GM13976 (cell line): ENCODE results near the gene TMEM217.

Experiments used
- DNase-seq: peaks from one replicate; pipeline ENCODE4 v3.0.0; 2012; ENCODE audit warnings: low spot score
- in situ Hi-C: fragments of 300-500 bp; cut with MboI; formaldehyde crosslinking; loops from one replicate; pipeline ENCODE4 v1.12.0; 2022; ENCODE audit warnings: low sequenced_read_pairs, mixed read lengths, inconsistent platforms; ENCODE audit not compliant: unreplicated experiment
- TF ChIP-seq, protein P1 (sequence below): IDR thresholded peaks from 2 replicates; pipeline ENCODE4 v1.5.1; 2012; ENCODE audit warnings: borderline replicate concordance, mild to moderate bottlenecking; ENCODE audit not compliant: insufficient read depth; ENCODE audit errors: extremely low read depth, missing control alignments, control extremely low read depth

Gene TMEM217

DNA sequence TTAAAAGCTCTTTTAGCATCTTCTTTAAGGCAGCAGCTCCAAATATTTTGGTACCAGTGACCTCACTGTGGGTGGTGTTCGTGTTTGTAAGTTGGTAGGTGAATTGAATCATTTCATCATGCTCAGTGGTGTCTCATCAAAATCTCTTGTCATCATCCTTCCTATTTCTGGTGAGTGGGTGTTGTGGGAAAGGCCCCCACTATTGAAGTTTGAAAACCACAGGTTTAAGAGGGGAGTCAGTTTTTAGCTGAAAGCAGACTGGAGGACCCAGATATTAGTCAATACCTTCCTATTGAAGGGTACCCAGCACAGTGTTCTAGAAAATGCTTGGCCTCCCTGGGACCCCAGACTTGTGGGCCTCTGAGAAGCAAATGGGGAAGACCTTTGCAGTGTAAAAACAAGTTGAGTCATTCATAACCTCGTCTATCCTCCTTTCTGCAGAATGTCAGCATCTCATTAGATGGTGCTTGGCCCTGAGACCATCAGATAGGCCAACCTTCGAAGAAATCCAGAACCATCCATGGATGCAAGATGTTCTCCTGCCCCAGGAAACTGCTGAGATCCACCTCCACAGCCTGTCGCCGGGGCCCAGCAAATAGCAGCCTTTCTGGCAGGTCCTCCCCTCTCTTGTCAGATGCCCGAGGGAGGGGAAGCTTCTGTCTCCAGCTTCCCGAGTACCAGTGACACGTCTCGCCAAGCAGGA, 84.3 kb downstream of the TMEM217 start:
- DNase-seq: no peak
- TF ChIP-seq, protein P1, sequence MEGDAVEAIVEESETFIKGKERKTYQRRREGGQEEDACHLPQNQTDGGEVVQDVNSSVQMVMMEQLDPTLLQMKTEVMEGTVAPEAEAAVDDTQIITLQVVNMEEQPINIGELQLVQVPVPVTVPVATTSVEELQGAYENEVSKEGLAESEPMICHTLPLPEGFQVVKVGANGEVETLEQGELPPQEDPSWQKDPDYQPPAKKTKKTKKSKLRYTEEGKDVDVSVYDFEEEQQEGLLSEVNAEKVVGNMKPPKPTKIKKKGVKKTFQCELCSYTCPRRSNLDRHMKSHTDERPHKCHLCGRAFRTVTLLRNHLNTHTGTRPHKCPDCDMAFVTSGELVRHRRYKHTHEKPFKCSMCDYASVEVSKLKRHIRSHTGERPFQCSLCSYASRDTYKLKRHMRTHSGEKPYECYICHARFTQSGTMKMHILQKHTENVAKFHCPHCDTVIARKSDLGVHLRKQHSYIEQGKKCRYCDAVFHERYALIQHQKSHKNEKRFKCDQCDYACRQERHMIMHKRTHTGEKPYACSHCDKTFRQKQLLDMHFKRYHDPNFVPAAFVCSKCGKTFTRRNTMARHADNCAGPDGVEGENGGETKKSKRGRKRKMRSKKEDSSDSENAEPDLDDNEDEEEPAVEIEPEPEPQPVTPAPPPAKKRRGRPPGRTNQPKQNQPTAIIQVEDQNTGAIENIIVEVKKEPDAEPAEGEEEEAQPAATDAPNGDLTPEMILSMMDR: no peak
- in situ Hi-C loops: loop anchor here (5.0 kb wide), 1 partner anchor 121 kb away; no protein-coding TSS in a partner anchor

DNA sequence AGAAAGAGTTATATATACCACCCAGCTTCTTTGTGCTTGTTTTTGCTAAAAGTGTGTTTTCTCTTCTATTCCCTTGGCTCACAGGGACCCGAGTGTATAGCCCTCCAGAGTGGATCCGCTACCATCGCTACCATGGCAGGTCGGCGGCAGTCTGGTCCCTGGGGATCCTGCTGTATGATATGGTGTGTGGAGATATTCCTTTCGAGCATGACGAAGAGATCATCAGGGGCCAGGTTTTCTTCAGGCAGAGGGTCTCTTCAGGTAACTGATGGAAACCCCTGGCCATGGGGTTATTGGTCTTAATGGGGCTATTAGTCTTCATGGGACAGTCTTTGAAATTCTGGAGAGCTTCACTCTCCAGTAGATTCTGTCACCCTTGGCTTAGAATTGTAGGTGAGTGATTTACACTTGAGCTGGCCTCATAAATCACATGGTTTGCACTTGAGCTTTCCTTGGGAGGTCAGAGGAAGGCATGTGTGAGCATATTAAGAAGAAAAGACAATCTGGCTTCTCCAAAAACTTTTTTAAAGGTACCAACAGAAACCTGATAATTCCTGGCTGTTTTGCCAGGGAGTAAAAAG, 84.9 kb downstream of the TMEM217 start:
- DNase-seq: no peak
- TF ChIP-seq, protein P1: no peak
- in situ Hi-C loops: loop anchor here (5.0 kb wide), 1 partner anchor 121 kb away; no protein-coding TSS in a partner anchor

DNA sequence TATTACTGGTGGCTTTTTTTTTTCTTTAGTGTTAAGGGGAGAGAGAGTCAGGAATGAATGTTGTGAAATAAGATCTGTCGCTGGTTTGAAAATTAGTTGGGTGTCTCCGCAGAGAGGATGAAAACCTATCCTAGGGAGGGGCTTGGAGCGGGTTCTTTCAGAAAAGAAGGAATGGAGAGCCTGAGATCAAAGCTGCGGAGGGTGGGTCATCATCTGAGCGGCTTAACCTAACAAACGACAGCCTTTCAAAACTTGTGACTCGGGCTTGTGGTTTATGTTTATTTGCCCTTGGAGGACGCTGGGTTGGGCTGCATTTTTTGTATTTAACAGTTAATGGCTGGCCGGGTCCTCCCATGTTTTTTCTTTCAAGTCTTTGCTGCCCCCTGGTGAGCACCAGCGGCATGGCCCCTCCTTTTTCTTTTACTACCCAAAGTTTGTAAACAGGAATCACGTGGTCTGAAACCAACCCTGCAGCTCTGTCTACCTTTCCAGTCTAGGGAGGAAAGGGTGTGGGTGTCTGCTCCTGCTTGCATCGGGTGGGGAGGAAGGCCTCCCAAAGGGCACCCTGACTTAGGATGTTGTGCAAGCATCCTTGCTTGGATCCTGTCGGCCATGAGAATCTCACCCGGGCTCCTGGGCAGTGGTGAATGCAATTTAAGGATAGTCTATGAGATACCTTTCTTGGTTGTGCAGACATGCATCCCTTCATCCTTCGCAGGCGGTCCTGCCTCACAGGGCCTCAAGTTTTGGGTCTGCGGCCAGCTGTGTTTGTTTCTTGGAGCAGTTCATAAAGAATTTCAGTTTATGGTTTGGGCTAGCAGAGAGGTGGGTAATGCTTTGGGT, 85.8 kb downstream of the TMEM217 start:
- peak; percentile 79 for DNase-seq
- TF ChIP-seq, protein P1: peak; percentile 86
- in situ Hi-C loops: loop anchor here (5.0 kb wide), 1 partner anchor 120 kb away; no protein-coding TSS in a partner anchor

DNA sequence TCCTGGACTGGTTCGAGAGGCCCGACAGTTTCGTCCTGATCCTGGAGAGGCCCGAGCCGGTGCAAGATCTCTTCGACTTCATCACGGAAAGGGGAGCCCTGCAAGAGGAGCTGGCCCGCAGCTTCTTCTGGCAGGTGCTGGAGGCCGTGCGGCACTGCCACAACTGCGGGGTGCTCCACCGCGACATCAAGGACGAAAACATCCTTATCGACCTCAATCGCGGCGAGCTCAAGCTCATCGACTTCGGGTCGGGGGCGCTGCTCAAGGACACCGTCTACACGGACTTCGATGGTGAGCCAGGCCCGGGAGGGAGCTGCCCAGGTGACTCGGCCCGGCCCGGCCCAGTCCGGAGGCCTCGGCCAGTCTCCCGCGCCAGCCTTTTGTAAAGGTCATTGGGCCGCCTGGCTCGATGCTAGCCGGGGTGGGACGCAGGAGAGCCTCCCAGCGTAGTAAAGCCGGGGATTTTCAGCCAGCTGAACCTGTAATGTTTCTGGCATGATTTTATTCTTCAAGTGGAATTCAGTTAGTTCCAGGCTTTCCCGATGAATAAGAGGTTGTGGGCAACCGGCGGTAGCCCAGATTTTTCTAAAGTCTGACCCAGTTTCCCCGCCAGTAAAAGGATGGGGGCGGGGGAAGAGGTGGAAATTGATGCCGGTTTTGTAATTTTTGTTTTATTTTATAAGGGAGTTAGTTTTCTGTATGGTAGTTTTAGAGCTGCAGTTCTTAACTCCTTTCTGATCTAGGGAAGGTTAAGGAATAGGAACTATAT, 86.6 kb downstream of the TMEM217 start:
- DNase-seq: peak; percentile 33
- in situ Hi-C loops: loop anchor here (5.0 kb wide), 1 partner anchor 119 kb away; no protein-coding TSS in a partner anchor
- TF ChIP-seq, protein P1: no peak

DNA sequence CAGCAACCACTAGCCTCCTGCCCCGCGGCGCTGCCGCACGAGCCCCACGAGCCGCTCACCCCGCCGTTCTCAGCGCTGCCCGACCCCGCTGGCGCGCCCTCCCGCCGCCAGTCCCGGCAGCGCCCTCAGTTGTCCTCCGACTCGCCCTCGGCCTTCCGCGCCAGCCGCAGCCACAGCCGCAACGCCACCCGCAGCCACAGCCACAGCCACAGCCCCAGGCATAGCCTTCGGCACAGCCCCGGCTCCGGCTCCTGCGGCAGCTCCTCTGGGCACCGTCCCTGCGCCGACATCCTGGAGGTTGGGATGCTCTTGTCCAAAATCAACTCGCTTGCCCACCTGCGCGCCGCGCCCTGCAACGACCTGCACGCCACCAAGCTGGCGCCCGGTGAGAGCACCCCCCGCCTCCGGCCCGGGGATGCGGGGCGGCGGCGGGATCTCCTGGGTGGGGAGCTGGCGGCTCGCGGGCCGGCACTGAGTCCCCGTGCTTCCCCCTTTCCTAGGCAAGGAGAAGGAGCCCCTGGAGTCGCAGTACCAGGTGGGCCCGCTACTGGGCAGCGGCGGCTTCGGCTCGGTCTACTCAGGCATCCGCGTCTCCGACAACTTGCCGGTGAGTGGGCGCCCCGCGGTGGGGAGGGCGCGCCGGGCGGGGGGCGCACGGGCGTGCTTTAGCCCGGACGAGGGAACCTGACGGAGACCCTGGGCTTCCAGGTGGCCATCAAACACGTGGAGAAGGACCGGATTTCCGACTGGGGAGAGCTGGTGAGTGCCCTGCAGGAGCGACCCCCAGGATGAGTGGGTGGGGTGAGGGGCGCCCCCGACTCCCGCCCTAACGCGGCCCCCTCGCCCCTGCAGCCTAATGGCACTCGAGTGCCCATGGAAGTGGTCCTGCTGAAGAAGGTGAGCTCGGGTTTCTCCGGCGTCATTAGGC, 87.4 kb downstream of the TMEM217 start:
- TF ChIP-seq, protein P1: peak; percentile 30
- in situ Hi-C loops: loop anchor here (5.0 kb wide), 1 partner anchor 118 kb away; no protein-coding TSS in a partner anchor
- DNase-seq: peak; percentile 44
